Panc1 (cell line): Measurements from ENCODE around the gene PIGL. TPM values are rescaled to one million over a fixed set of nuclear protein-coding genes. Genes with fewer than 3 reads are reported as not detected.

ENCODE experiments used
- ATAC-seq: fragments of 200-7000 bp; cut with Tn5 transposase; 2 replicates; pipeline ENCODE4 v1.9.1; 2020; ENCODE audit warnings: mild to moderate bottlenecking, moderate library complexity
- BruUV-seq: library from RNA; stranded (reverse); fragments of 400-500 nt; replicated peaks from 2 replicates; lab custom pipeline; 2021; lab: Mats Ljungman, UMichigan
- CTCF ChIA-PET: fragments of 300-600 bp; sonication (Branson Sonifier 250); formaldehyde crosslinking; loops from one replicate; lab custom pipeline; 2022; ENCODE audit warnings: antibody characterized with exemption; lab: Charles Lee
- POLR2A ChIA-PET: fragments of 300-600 bp; sonication (Branson Sonifier 250); formaldehyde crosslinking; loops from one replicate; lab custom pipeline; 2022; ENCODE audit warnings: antibody characterized with exemption; lab: Charles Lee
- DNase-seq: peaks from one replicate; pipeline ENCODE4 v3.0.0-alpha.2; 2010; ENCODE audit warnings: low read depth, low spot score
- H3K27ac ChIP-seq: 2 replicates; pipeline ENCODE4 v1.5.1; 2011; ENCODE audit warnings: mild to moderate bottlenecking, low read length, inconsistent platforms
- H3K27me3 ChIP-seq: fragments of 200-500 bp; sonication (Bioruptor generic); 2 replicates; pipeline ENCODE4 v1.6.0; 2014; ENCODE audit warnings: low read length, inconsistent platforms; ENCODE audit not compliant: control insufficient read depth, insufficient read depth
- H3K36me3 ChIP-seq: fragments of 200-500 bp; sonication (Bioruptor generic); 2 replicates; pipeline ENCODE4 v1.5.1; 2014; ENCODE audit warnings: inconsistent platforms, mild to moderate bottlenecking, low read length, moderate library complexity; ENCODE audit not compliant: control insufficient read depth, insufficient read depth
- H3K4me1 ChIP-seq: 2 replicates; pipeline ENCODE4 v1.5.1; 2011; ENCODE audit warnings: inconsistent platforms, mild to moderate bottlenecking, low read length, moderate library complexity; ENCODE audit not compliant: control insufficient read depth, insufficient read depth
- H3K4me3 ChIP-seq, 2 experiments: 2 replicates each; pipeline ENCODE4 v1.5.1; 2011 to 2012; ENCODE audit warnings: low read depth in 2 of 2, low read length in 2 of 2, mild to moderate bottlenecking in 2 of 2, inconsistent platforms in 1 of 2, moderate library complexity in 1 of 2
- H3K9me3 ChIP-seq: fragments of 200-500 bp; sonication (Bioruptor generic); 2 replicates; pipeline ENCODE4 v1.5.1; 2014; ENCODE audit warnings: low read depth, mild to moderate bottlenecking, inconsistent platforms, low read length, moderate library complexity; ENCODE audit not compliant: control insufficient read depth, insufficient read depth
- CTCF ChIP-seq: fragments of 450-650 bp; IDR thresholded peaks from 2 replicates; pipeline ENCODE4 v1.5.1; 2017; ENCODE audit warnings: mild to moderate bottlenecking
- POLR2AphosphoS5 ChIP-seq: IDR thresholded peaks from 2 replicates; pipeline ENCODE4 v1.6.1; 2012; ENCODE audit warnings: mild to moderate bottlenecking, low read depth, low read length, moderate library complexity
- REST ChIP-seq, 2 experiments: IDR thresholded peaks; 2 replicates each; pipeline ENCODE4 v1.6.1; 2011 to 2012; ENCODE audit warnings: low read depth in 2 of 2, control low read depth in 1 of 2, low read length in 1 of 2, mild to moderate bottlenecking in 1 of 2, moderate library complexity in 1 of 2; ENCODE audit not compliant: insufficient read depth in 1 of 2
- SIN3A ChIP-seq: IDR thresholded peaks from 2 replicates; pipeline ENCODE4 v1.6.1; 2012; ENCODE audit warnings: low read depth, mild to moderate bottlenecking, low read length, moderate library complexity, borderline replicate concordance; ENCODE audit not compliant: insufficient read depth
- TCF7L2 ChIP-seq: IDR thresholded peaks from 2 replicates; pipeline ENCODE4 v1.6.1; 2011; ENCODE audit warnings: mild to moderate bottlenecking, low read depth, low read length, inconsistent platforms
- in situ Hi-C: cut with HindIII; loops from 2 replicates; pipeline ENCODE4 v1.10.0; 2016; ENCODE audit warnings: low sequenced_read_pairs, low pct_unique_long_range_greater_than_20kb
- intact Hi-C: fragments of 100-400 bp; cut with micrococcal nuclease; formaldehyde crosslinking; loops from one replicate; pipeline ENCODE4 v1.10.0; 2022; ENCODE audit not compliant: unreplicated experiment
- total RNA-seq: library from RNA; stranded (reverse); gene quantifications from one replicate; pipeline ENCODE4 v1.2.1, GENCODE V29; 2021; ENCODE audit not compliant: unreplicated experiment

Gene PIGL
- total RNA-seq, 1 experiment from 2014 or later = 14.8 TPM

- H3K27me3 ChIP-seq = no peaks in the 10 kb centered on the region
- CTCF ChIA-PET = no interaction called here
- no peaks in the 10 kb centered on the region for H3K9me3 ChIP-seq
- H3K27ac ChIP-seq = no peak overlapping the region
- no peak for DNase-seq
- H3K4me1 ChIP-seq = no peaks in the 10 kb centered on the region
- POLR2A ChIA-PET = no interaction called here
- BruUV-seq = no TSS peak
- no peak for TF ChIP-seq POLR2AphosphoS5
- no peak for TF ChIP-seq REST (IDR thresholded peaks at IDR 0.05; ENCODE audit: insufficient read depth in 1 of 2, low read depth in 2 of 2, low read length in 1 of 2)
- no peak for TF ChIP-seq TCF7L2
- TF ChIP-seq SIN3A = no peak
- TF ChIP-seq CTCF = no peak
- in situ Hi-C loops = no loop called here
- no peaks in the 10 kb centered on the region for H3K36me3 ChIP-seq
- H3K4me3 ChIP-seq = no peak overlapping the region
- no peak for ATAC-seq
- intact Hi-C loops = no loop called here
These were observed 97.8 kb downstream of the PIGL start for GRCh38 chr17:16314859-16315258.

GRCh38 chr17:16319969-16320368, 103.0 kb downstream of the PIGL start:
- Histone ChIP-seq H3K27me3 (no peaks in the 10 kb centered on the region), H3K27ac (no peak overlapping the region), H3K4me1 (no peaks in the 10 kb centered on the region), H3K4me3 (no peak overlapping the region), H3K9me3 (no peaks in the 10 kb centered on the region), H3K36me3 (no peaks in the 10 kb centered on the region)
- in situ Hi-C loops = no loop called here
- intact Hi-C loops = no loop called here
- DNase-seq (no peak), ATAC-seq (no peak)
- no TSS peak for BruUV-seq
- ChIA-PET CTCF (interaction anchor here (0.7 kb wide), 1 partner anchor 22 kb away, joined by 7 read pairs; no protein-coding TSS in a partner anchor), POLR2A (no interaction called here)
- TF ChIP-seq REST (IDR thresholded peaks at IDR 0.05; ENCODE audit: insufficient read depth in 1 of 2, low read depth in 2 of 2, low read length in 1 of 2) (no peak), CTCF (no peak), SIN3A (no peak), POLR2AphosphoS5 (no peak), TCF7L2 (no peak)
